Hepatocyte (in vitro differentiated cells): Measurements from ENCODE around the gene TULP4. TPM values are rescaled to one million over a fixed set of nuclear protein-coding genes. Genes with fewer than 3 reads are reported as not detected.

Experiments
- DNase-seq: peaks from one replicate; pipeline ENCODE4 v3.0.0-alpha.2; 2016; ENCODE audit warnings: low spot score
- H2AFZ ChIP-seq: fragments of 200-600 bp; sonication (generic); 2 replicates; pipeline ENCODE4 v1.6.0; 2016; ENCODE audit warnings: antibody characterized with exemption, mild to moderate bottlenecking
- H3K27ac ChIP-seq: fragments of 200-600 bp; sonication (generic); 2 replicates; pipeline ENCODE4 v1.5.1; 2016; ENCODE audit warnings: mild to moderate bottlenecking
- H3K27me3 ChIP-seq: fragments of 200-600 bp; sonication (generic); 2 replicates; pipeline ENCODE4 v1.6.1; 2016
- H3K36me3 ChIP-seq: fragments of 200-600 bp; sonication (generic); replicated peaks from 2 replicates; pipeline ENCODE4 v1.5.1; 2016; ENCODE audit warnings: low read depth; ENCODE audit not compliant: insufficient read depth
- H3K4me1 ChIP-seq: fragments of 200-600 bp; sonication (generic); 2 replicates; pipeline ENCODE4 v1.5.1; 2016; ENCODE audit warnings: mild to moderate bottlenecking, moderate library complexity; ENCODE audit not compliant: insufficient read depth
- H3K4me2 ChIP-seq: fragments of 200-600 bp; sonication (generic); 2 replicates; pipeline ENCODE4 v1.6.0; 2016
- H3K4me3 ChIP-seq: fragments of 200-600 bp; sonication (generic); 2 replicates; pipeline ENCODE4 v1.5.1; 2016; ENCODE audit warnings: mild to moderate bottlenecking
- H3K79me2 ChIP-seq: fragments of 200-600 bp; sonication (generic); 2 replicates; pipeline ENCODE4 v1.6.0; 2017; ENCODE audit warnings: mild to moderate bottlenecking
- H3K9me2 ChIP-seq: fragments of 200-600 bp; sonication (generic); replicated peaks from 2 replicates; pipeline ENCODE4 v1.6.0; 2017; ENCODE audit warnings: mild to moderate bottlenecking; ENCODE audit not compliant: insufficient read depth
- H3K9me3 ChIP-seq: fragments of 200-600 bp; sonication (generic); 2 replicates; pipeline ENCODE4 v1.5.1; 2016; ENCODE audit warnings: low read depth, mild to moderate bottlenecking
- H4K20me1 ChIP-seq: fragments of 200-600 bp; sonication (generic); 2 replicates; pipeline ENCODE4 v1.6.0; 2016; ENCODE audit warnings: mild to moderate bottlenecking; ENCODE audit not compliant: insufficient read depth, poor library complexity, severe bottlenecking
- CTCF ChIP-seq: fragments of 200-600 bp; sonication (generic); IDR thresholded peaks from 2 replicates; pipeline ENCODE4 v1.5.1; 2016; ENCODE audit warnings: antibody characterized with exemption, mild to moderate bottlenecking; ENCODE audit not compliant: poor library complexity
- EZH2 ChIP-seq: fragments of 200-600 bp; sonication (generic); IDR thresholded peaks from 2 replicates; pipeline ENCODE4 v1.6.1; 2016; ENCODE audit warnings: antibody characterized with exemption, mild to moderate bottlenecking, borderline replicate concordance
- EZH2phosphoT487 ChIP-seq: fragments of 200-600 bp; sonication (generic); IDR thresholded peaks from one replicate; pipeline ENCODE4 v1.6.1; 2018; ENCODE audit warnings: antibody characterized with exemption, mild to moderate bottlenecking, low read depth, moderate library complexity; ENCODE audit not compliant: unreplicated experiment, severe bottlenecking
- WGBS: methylation state at CpG from one replicate; pipeline ENCODE4 v1.1.6; 2016; ENCODE audit warnings: low lambda C conversion rate; ENCODE audit errors: missing lambda C conversion rate; 5-methylcytosine and 5-hydroxymethylcytosine counted together
- polyA plus RNA-seq: library from polyadenylated mRNA; unstranded; fragments of >200 nt; fragmentation: Nextera tagmentation; extraction: Ambion mirVana; gene quantifications from 2 replicates; pipeline ENCODE4 v1.2.1, GENCODE V29; 2016
- total RNA-seq: library from RNA; depleted of rRNA; stranded (reverse); fragments of >200 nt; gene quantifications from 2 replicates; pipeline ENCODE4 v1.2.3, GENCODE V29; 2014

Gene TULP4
- total and polyA plus RNA-seq, 2 experiments from 2014 or later: 30.1 to 129 TPM

- H2AFZ ChIP-seq: no peak overlapping the region
- peak overlapping the region; percentile 70 for H3K27ac ChIP-seq
- no peaks in the 10 kb centered on the region for H4K20me1 ChIP-seq
- no peaks in the 10 kb centered on the region for H3K36me3 ChIP-seq
- no peak for TF ChIP-seq CTCF
- no peak for TF ChIP-seq EZH2phosphoT487
- TF ChIP-seq EZH2: no peak
- H3K27me3 ChIP-seq: no peaks in the 10 kb centered on the region
- no peak for DNase-seq
- 90% methylated on average over 5 of the region's 5 CpGs for WGBS
- H3K4me2 ChIP-seq: no peak overlapping the region
- H3K4me1 ChIP-seq: peaks cover 31% of the 10 kb centered on the region
- no peak overlapping the region for H3K4me3 ChIP-seq
- peaks cover 54% of the 10 kb centered on the region for H3K79me2 ChIP-seq
- H3K9me3 ChIP-seq: no peaks in the 10 kb centered on the region
- no peaks in the 10 kb centered on the region for H3K9me2 ChIP-seq
Observed at GRCh38 chr6:158285656-158286021, 26.6 kb upstream of the TULP4 start.

GRCh38 chr6:158286413-158286812 is 25.9 kb upstream of the TULP4 start:
- H3K27ac ChIP-seq: peak overlapping the region; percentile 70
- TF ChIP-seq EZH2phosphoT487: no peak
- no peak for TF ChIP-seq EZH2
- TF ChIP-seq CTCF: no peak
- no peak for DNase-seq
- 62% methylated on average over 1 of the region's 1 CpG for WGBS
- H3K9me3 ChIP-seq: no peaks in the 10 kb centered on the region
- H3K27me3 ChIP-seq: no peaks in the 10 kb centered on the region
- H4K20me1 ChIP-seq: no peaks in the 10 kb centered on the region
- H3K79me2 ChIP-seq: peaks cover 55% of the 10 kb centered on the region
- peaks cover 31% of the 10 kb centered on the region for H3K4me1 ChIP-seq
- H3K4me3 ChIP-seq: no peak overlapping the region
- no peak overlapping the region for H3K4me2 ChIP-seq
- no peaks in the 10 kb centered on the region for H3K9me2 ChIP-seq
- no peak overlapping the region for H2AFZ ChIP-seq
- no peaks in the 10 kb centered on the region for H3K36me3 ChIP-seq

GRCh38 chr6:158287047-158287446 is 25.2 kb upstream of the TULP4 start:
- H3K9me3 ChIP-seq: no peaks in the 10 kb centered on the region
- TF ChIP-seq EZH2 (no peak), EZH2phosphoT487 (no peak), CTCF (no peak)
- no peak overlapping the region for H2AFZ ChIP-seq
- no peaks in the 10 kb centered on the region for H3K9me2 ChIP-seq
- WGBS: 39% methylated on average over 4 of the region's 4 CpGs
- H3K36me3 ChIP-seq: no peaks in the 10 kb centered on the region
- no peaks in the 10 kb centered on the region for H4K20me1 ChIP-seq
- DNase-seq: no peak
- peaks cover 57% of the 10 kb centered on the region for H3K79me2 ChIP-seq
- H3K27me3 ChIP-seq: no peaks in the 10 kb centered on the region
- no peak overlapping the region for H3K4me2 ChIP-seq
- H3K4me1 ChIP-seq: peaks cover 31% of the 10 kb centered on the region
- peak overlapping the region; percentile 70 for H3K27ac ChIP-seq
- H3K4me3 ChIP-seq: no peak overlapping the region

- H3K4me2 ChIP-seq: no peak overlapping the region
Observed at GRCh38 chr6:158290040-158290439, 22.2 kb upstream of the TULP4 start.

More at GRCh38 chr6:158290040-158290439, 22.2 kb upstream of the TULP4 start:
- Histone ChIP-seq H3K4me1 (peaks cover 13% of the 10 kb centered on the region), H3K27ac (no peak overlapping the region), H3K36me3 (no peaks in the 10 kb centered on the region), H3K9me2 (no peaks in the 10 kb centered on the region), H3K9me3 (no peaks in the 10 kb centered on the region), H3K27me3 (no peaks in the 10 kb centered on the region), H3K79me2 (peaks cover 75% of the 10 kb centered on the region), H3K4me3 (no peak overlapping the region), H4K20me1 (no peaks in the 10 kb centered on the region), H2AFZ (no peak overlapping the region)
- WGBS: 78% methylated on average over 3 of the region's 3 CpGs
- no peak for DNase-seq
- no peak for TF ChIP-seq EZH2phosphoT487
- TF ChIP-seq CTCF: no peak
- no peak for TF ChIP-seq EZH2
